Upper lobe of left lung (tissue), 4 donors: ENCODE results near the gene FUT8.

Experiments
- CTCF ChIP-seq, 6 experiments: fragments of 450-650 bp in 4 of 6; fragments of 200-600 bp in 2 of 6; sonication (generic) in 2 of 6; IDR thresholded peaks; one replicate each; pipeline ENCODE4 v1.5.1; 2016 to 2019; ENCODE audit warnings: antibody characterized with exemption in 6 of 6
- EP300 ChIP-seq, 4 donors: sonication (generic); formaldehyde crosslinking; IDR thresholded peaks; one replicate each; pipeline ENCODE4 v1.5.1; 2017; ENCODE audit warnings: antibody characterized with exemption in 4 of 4, control low read depth in 2 of 4
- POLR2A ChIP-seq, 4 donors: fragments of 450-650 bp; IDR thresholded peaks; one replicate each; pipeline ENCODE4 v1.5.1; 2016 to 2017; ENCODE audit warnings: antibody characterized with exemption in 4 of 4, mild to moderate bottlenecking in 2 of 4

- TF ChIP-seq CTCF (IDR thresholded peaks at IDR 0.05) (no peak), POLR2A (IDR thresholded peaks at IDR 0.05) (no peak), EP300 (IDR thresholded peaks at IDR 0.05) (no peak)
These were observed 264.0 kb downstream of the FUT8 start for GRCh38 chr14:65676361-65677014.
